Hematopoietic multipotent progenitor cell treated with erythropoietin and hydrocortisone succinate and interleukin-3 and kit ligand, for 8 days (in vitro differentiated cells): ENCODE measurements around the gene ERBIN.
"Not testable (repeated sequence)": the region's sequence is repeated elsewhere in the genome, so short reads cannot be mapped to it uniquely, and the experiment has no call there.

Source experiments
- DNase-seq: peaks from one replicate; pipeline ENCODE4 v3.0.0-alpha.2; 2015

ERBIN gene

DNA sequence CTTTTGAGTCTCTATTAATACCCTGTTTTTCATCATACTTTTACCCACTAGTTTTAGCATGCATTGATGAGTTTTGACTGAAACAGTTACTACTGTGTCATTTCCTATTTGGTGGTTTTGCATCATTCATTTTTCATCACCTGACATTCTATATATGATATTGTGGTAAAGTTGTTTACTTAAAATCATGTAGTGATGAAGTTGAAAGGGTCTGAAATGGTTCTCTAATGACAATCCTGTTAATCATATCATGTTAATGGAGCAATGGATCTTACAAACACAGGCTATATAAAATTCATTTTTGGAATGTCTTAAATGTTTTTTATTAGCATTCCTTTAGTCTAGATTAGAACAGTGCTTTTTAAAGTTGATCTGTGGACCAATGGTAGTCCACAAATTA lies 84.1 kb downstream of the ERBIN start:
- no peak for DNase-seq

DNA sequence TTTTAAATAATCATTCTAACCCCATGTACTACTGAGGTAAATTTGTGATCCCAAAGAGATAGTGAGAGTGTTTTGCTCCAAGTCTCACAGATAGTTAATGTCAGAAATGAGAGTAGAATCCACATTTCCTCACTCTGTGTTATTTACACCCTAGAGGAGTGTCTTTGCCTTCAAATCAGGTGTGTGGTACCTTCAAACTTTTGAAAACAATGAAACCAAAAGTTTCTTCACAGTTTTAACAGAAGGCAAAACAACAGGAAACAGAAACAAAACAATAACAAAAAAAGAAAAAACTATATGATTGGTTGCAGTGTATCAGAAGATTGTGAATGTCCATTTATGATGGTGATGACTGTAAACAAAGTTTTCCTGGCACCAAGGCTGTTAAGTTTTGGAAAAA lies 85.9 kb downstream of the ERBIN start:
- DNase-seq: no peak

DNA sequence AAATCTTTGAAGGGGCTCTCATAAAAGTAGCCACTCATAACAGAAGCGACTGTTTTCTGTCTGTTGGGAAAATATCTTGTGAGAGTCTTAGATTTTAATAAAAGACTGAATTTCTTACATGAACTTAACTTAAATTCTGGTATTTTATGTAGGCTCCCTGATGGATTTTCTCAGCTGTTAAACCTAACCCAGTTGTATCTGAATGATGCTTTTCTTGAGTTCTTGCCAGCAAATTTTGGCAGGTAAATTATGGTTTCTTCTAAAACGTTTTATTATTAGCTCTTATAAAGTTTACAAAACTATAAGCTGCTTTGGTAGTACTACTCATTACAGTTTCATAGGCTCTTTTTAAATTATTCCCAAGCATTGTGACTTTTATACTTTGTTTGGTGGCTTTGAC lies 87.0 kb downstream of the ERBIN start:
- no peak for DNase-seq

DNA sequence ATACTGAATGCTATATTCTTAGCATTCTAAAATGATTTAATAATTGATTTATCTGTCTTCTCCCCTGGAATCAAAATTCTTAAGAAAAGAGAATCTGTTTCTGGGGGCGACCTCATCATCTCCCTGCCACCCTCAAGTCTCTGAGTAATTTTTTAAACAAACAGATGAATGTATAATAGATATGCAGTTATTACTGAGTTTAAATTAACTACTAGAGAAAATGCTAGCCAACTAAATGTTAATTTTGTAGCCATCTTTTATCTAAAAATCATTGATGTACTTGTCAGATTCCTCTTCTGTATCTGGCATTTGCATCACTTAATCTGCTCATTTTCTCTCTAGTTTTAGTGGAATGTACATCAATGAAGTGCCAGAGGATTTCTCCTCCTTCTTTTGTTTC lies 87.5 kb downstream of the ERBIN start:
- DNase-seq: no peak

DNA sequence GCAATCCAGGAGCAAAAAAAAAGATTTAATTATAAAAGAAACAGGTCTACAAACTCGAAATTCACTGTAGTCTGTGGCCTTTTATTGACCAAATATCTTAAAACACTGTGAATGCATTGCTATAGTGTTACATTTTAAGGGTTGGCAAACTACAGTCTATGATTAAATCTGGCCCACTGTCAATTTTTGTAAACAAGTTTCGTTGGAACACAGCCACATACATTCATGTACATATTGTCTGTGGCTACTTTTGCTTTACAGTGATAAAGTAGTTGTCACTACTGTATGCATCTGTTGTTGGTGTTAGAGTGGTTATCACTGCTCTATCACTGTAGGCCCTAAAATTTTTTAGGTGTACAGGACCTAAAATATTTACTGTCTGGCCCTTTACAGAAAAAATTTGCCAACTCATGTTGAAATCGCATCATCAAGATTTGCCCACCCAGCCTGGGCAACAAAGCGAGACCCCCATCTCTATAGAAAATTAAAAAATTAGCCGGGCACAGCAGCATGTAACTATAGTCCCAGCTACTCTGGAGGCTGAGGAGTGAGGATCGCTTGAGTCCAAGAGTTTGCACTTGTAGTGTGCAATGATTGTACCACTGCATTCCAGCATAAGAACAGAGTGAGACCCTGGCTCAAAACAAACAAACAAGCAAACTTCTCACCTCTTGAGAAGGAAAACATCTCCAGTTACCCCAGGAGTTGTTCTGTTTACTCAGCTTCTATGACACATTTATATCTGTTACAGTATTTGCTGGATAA lies 89.0 kb downstream of the ERBIN start:
- DNase-seq: peak; percentile 44

DNA sequence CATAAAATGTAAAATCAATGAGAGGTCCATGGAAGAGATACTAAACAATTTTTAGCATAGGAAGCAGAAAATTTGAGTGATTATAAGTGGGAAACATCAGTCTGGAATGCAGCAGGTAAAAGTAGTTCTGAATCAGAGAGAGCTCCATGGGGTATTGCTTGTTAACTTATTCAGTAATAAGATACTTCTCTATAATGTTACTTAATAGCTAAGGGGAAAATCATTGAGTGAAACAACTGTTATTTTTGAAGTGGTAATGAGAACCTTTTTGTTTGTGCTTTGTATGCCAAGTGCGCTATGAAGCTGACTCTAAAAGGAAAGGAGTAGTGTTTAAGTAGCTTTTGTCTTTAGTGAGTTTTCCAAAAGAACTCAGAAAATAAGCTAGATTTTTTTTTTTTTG lies 95.2 kb downstream of the ERBIN start:
- no peak for DNase-seq

DNA sequence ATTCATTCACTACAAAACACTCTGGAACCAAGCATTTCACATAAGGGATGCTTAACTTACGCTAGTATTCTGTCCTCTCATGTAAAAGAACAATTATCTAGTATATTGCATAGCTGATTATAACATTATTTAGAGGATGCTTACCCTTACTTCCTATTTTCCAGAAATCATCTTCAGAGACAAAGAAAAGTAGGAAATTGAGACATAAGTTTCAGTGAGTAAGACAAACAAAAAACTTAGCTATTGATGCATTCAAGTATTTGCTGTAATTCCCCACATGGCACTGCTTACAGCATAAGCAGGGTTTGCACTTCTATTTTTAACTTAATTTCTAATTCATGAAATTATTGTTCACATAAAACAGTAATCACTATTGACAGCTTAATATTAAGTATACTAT lies 112.9 kb downstream of the ERBIN start:
- no peak for DNase-seq

DNA sequence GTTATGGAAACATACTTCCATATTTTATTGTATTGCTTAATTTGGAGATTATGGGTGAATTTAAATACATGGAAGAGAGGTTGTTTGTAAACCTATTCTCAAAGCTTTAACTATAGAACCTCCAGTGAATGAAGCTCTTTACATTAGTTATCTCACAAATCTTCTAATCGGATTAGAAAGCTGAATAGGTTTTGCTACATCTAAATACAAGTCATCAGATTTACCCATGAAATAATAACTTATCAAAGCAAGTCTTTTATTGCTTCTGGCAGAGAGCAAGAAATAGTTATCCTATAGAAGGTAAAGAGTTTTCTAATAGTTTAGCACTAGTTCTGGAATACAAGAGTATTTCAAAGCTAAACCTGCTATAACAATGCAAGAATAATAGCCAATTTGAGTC lies 113.3 kb downstream of the ERBIN start:
- DNase-seq: no peak

DNA sequence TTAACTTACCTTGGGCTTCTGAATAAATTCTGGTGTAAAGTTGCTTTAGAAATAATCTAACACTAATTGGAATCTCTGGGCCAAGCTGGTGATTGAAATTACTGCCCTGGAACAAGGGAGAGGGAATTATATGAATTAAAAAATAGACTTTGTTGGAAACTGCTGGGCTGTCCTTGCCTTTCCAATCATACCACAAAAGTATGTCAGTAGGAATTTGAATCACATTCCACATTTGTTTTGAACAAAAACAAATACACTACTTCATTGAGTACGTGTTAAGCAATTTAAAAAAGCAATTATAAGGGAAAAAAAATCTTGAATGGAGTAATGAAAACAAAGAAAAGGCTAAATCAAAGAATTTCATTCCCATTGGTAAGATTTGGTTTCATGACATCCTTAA lies 115.3 kb downstream of the ERBIN start:
- no peak for DNase-seq

DNA sequence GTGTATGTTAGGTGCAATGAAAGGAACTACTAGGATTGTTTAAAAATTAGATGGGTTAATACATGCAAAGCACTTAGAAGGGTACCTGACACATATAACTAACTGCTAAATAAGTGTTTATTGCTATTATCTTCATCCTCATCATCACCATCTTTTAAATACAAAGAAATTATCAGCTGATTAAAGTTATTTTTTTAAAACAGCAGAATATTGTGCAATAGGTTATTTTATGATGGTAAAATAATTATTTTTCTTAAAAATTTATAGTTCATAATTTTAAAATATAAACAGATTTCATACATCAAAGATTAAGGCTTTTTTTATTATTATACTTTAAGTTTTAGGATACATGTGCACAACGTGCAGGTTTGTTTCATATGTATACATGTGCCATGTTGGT lies 130.9 kb downstream of the ERBIN start:
- DNase-seq: no peak

DNA sequence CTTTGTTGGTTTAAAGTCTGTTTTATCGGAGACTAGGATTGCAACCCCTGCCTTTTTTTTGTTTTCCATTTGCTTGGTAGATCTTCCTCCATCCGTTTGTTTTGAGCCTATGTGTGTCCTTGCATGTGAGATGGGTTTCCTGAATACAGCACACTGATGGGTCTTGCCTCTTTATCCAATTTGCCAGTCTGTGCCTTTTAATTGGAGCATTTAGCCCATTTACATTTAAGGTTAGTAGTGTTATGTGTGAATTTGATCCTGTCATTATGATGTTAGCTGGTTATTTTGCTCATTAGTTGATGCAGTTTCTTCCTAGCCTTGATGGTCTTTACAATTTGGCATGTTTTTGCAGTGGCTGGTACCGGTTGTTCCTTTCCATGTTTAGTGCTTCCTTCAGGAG lies 134.9 kb downstream of the ERBIN start:
- DNase-seq: not testable (repeated sequence)

DNA sequence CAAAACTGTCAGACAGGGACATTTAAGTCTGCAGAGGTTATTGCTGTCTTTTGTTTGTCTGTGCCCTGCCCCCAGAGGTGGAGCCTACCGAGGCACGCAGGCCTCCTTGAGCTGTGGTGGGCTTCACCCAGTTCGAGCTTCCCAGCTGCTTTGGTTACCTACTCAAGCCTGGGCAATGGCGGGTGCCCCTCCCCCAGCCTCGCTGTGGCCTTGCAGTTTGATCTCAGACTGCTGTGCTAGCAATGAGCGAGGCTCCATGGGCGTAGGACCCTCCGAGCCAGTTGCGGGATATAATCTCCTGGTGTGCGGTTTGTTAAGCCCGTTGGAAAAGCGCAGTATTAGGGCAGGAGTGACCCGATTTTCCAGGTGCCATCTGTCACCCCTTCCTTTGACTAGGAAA lies 136.7 kb downstream of the ERBIN start:
- not testable (repeated sequence) for DNase-seq

DNA sequence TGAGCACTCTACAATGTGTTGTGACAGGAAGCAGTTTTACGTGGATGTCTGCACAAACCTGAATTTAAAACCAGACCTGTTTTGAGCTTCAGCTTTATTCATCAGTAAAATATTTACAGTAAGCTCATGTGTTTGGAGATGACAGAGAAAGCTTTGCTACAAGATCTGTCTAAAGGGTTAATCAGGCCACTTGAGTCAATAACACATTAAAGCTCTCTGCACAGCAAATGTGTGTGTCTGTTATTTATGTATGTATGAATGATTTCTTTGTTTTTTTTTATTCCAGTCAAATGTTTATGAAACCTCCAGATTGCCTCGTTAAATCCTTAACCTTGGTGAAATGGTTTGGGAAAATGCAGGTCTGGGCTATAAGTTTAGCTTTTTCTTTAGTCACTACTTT lies 140.5 kb downstream of the ERBIN start:
- DNase-seq: no peak

DNA sequence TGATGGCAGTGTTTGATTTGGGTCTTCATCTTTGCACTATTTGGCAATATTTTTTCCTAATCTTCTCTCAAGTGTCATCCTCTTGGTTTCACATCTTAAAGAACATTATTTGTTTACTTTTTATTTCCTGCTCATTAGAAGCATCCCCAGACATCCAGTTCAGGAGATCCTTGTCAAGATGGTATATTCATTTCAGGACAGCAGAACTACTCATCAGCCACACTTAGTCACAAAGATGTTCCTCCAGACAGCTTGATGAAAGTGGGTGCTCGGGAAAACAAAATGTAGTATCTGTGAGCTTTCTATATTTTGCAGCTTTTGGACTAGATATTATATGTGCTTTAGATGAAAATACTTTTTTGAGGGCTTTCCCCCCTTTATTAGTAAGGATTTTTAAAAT lies 145.7 kb downstream of the ERBIN start:
- no peak for DNase-seq

DNA sequence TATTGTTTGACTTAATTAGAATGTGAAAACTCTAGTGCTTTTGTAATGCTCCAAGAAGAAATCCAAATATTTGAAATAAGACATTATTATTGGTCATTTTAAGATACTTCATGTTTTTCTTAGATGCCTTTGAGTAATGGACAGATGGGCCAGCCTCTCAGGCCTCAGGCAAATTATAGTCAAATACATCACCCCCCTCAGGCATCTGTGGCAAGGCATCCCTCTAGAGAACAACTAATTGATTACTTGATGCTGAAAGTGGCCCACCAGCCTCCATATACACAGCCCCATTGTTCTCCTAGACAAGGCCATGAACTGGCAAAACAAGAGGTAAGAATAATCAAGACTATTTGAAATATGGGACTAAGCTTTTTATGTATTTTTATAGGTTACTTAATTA lies 148.5 kb downstream of the ERBIN start:
- DNase-seq: no peak

DNA sequence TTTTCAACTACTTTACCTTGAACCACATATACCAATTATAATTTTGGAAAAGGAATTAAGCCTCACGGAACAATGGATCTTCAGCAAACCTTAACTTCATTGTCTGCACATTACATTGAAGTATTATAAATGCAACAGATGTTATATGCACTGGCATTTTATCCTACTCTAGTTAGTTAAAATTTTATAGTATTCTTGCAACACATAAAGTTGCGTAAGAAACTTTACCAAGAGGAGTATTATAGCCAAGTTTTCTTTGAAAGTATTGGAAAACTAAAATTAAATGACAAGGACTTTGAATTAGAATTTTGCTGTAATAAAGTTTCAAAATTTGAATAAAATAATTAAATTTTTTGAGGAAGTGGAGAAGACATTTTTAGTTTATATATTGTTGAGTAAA lies 154.3 kb downstream of the ERBIN start:
- no peak for DNase-seq

DNA sequence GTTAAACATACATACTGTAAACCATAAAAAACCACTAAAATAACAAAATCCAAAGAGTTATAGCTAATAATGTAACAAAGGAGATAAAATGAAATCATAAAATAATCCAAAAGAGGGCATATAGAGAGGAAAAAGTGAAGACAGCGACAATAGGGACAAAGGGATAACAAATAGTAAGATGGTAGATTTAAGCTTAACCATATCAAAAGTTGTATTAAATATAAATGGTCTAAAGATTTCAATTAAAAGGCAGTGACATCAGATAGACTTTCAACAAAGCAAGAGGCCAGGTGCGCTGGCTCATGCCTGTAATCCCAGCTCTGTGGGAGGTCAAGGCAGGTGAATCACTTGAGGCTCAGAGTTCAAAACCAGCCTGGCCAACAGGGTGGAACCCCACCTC lies 163.0 kb downstream of the ERBIN start:
- DNase-seq: no peak

DNA sequence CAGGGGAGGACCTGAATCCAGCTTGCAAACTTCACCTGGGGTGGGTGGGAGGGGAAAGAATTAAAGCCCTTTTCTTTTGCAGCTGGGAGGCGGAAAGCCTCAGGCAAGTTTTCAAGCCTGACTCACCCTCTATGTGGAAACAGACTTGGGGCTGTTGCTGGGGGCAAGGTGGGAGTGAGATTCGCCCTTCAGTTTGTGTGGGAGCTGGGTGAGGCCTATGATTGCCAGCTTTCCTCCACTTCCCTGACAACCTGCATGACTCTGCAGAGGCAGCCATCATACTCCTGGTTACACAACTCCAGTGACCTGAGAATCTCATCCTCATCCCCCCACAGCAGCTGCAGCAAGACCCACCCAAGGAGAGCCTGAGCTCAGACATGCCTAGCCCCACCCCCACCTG lies 174.5 kb downstream of the ERBIN start:
- DNase-seq: no peak

DNA sequence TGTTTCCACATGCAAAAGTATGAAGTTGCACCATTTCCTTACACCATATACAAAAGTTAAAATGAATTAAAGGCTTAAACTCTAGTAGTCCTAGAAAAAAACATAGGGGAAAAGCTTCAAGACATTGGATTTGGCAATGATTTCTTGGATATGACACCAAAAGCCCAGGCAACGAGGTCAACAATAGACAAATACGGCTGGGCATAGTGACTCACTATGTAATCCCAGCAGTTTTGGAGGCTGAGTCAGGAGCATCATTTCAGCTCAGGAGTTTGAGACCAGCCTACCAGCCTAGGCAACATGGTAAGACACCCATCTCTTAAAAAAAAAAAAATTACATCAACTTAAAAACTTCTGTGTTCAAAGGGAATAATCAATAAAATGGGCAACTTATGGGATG lies 186.8 kb downstream of the ERBIN start:
- DNase-seq: no peak

DNA sequence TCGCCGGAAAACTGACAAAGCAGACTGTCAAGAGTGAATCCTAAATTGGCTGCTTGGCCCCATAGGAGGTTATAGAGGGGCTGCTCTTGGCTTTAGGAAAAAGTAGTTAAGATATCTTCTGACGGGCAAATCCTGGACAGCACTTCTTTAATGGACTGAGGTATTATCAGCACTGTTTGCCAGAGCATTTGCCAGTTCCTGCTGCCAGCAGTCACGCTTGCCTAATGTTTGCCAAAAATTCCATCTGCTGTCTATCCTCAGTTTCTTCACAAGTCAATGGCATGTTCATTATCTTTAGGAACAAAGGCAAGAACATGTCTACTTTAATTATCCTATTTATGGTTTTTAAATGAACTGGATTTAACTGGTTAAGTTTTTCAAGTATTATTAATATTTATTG lies 191.9 kb downstream of the ERBIN start:
- DNase-seq: no peak

DNA sequence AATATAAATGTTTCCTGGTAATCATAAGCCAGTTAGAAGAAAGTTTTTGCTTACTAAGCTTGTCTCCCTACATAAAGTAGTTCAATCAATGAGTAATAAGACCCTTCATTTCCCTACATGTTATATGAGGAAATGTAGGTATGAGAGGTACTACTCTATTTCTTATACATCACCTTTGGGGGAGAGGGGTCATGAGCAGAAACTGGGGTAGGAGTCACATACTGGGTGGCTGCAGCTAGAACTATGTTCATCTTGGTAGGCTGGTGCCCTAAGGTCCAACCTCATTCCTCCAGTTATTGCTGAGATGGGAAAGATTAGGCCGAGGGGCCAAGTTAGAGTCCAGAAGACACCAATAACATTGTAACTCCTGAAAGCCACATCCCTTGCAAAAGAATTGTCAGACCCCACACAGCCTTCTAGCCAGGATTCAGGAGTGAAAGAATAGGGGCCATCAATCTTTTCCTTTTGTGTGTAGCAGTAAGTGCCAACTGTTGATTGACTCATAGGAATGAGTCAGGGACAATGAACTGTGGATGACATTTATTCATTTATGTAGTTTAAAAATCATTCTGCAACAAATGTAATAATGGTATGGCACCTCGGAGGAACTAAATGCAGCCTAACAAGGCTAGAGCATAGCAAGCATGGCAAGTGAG lies 196.1 kb downstream of the ERBIN start:
- no peak for DNase-seq

DNA sequence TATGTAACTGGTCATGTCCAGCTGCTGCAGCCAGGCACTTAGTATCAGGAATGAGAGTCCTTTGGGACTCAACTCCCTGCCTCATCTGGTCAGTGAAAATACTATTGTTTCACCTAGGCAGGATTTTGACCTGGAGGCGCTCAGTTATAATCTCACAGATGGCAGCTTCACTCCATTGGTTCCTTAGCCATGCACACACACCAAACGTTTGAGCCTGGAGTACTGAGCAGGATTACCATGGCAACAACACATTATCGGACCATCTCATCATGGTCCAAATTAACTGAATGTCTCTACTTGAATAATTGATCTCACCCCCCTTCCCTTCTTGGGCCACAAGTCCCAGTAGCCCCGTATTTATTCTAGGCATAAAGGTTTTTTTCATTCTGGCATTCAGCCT lies 202.8 kb downstream of the ERBIN start:
- no peak for DNase-seq

DNA sequence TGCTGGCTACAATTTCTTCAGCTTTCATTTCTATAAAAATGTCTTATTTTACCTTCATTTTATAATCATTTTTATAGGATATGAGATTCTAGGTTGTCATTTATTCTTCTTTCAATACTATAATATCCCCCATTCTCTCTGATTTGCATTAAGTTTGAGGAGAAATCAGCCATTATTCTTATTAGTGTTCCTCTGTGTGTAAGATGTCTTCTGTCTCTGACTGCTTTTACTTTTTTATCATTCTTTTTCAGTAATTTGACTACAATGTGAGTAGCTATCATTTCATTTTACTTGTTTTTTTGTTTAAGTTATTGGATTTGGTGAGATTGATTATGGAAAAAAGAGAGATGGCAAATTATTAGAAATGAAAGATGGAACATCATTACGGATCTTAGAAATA lies 204.1 kb downstream of the ERBIN start:
- DNase-seq: no peak
